HG02759 (cell line): ENCODE data around the gene SUCLG2.
"Not testable (repeated sequence)": the region's sequence is repeated elsewhere in the genome, so short reads cannot be mapped to it uniquely, and the experiment has no call there.

Source experiments
- ATAC-seq: cut with Tn5 transposase; IDR thresholded peaks from one replicate; pipeline ENCODE4 v1.9.1; 2021; ENCODE audit warnings: mild to moderate bottlenecking, moderate library complexity; ENCODE audit not compliant: unreplicated experiment

SUCLG2 gene

GRCh38 chr3:67610458-67610857 lies 44.0 kb downstream of the SUCLG2 start:
- ATAC-seq: no peak

- ATAC-seq: no peak
Observed at GRCh38 chr3:67609709-67610108, 44.7 kb downstream of the SUCLG2 start.

- ATAC-seq: no peak
Observed at GRCh38 chr3:67608034-67608433, 46.4 kb downstream of the SUCLG2 start.

GRCh38 chr3:67605377-67605776 lies 49.0 kb downstream of the SUCLG2 start:
- ATAC-seq: no peak

DNA sequence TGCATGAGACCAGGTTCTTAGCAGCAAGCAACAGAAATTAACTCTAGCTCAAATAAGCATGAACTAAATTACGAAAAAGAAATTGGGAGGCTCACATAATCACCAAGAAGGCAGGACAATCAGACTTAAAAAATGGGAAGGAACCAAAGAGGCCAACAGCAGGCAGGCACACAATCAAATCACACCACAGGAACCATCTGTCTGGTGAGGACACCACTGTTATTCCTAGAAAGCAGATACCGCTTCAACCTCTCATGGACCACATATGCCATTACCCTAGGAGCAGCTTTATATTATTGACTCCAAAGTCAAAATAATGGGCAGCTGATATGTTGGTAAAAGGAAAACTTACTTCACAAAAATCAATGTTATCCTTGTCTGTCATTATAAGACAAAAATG lies 51.6 kb downstream of the SUCLG2 start:
- no peak for ATAC-seq

DNA sequence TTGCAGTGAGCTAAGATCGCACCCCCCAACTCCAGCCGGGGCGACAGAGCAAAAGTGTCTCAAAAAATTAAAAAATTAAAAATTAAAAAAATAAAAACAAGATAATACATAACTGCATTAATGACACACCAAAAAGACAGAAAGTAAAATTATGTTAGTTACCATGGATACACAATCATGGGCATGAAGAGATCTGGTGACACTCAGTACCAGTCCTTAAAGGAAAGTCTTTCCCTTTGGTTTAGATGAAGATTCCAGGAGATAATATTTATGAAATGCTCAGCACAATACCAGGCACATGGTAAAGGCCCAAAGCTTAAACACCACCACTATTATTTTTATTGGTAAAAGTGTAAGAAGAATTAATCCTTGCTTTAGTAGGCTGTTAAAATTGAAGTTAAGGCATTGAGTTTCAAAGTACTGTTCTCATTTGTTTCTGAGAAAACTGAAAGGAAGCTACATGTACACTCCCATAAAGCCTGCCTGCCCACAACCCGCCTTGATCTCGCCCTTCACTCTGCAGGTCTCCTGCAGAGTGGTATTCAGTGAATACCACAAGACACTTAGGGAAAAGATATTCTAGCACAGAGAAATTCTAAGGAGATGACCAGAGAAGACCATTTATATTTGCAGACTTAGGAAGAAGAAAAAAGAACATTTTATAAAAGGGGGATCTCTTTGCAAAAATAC lies 52.3 kb downstream of the SUCLG2 start:
- no peak for ATAC-seq

DNA sequence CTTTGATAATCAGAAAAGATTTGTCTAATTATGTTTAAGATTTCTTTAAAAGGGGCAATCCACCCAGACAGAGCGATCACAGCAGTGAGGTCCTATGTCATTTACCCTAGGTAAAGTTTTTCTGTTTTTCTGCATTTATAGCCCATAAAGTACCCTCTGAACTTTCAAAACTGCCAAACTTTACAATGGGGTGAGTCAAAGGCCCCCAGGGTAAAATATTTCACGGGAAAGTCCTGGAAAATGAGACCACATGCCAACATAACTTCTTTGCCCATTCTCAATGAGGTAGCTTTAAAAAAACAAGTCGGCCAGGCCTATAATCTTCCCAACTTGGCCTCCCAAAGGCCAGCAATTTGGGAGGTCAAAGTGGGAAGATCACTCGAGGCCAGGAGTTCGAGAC lies 53.0 kb downstream of the SUCLG2 start:
- no peak for ATAC-seq

- ATAC-seq: no peak
Observed at GRCh38 chr3:67599821-67600220, 54.6 kb downstream of the SUCLG2 start.

- ATAC-seq: no peak
Observed at GRCh38 chr3:67598814-67599556, 55.4 kb downstream of the SUCLG2 start.

GRCh38 chr3:67595424-67595823 lies 59.0 kb downstream of the SUCLG2 start:
- no peak for ATAC-seq

GRCh38 chr3:67593761-67594234 lies 60.6 kb downstream of the SUCLG2 start:
- no peak for ATAC-seq

DNA sequence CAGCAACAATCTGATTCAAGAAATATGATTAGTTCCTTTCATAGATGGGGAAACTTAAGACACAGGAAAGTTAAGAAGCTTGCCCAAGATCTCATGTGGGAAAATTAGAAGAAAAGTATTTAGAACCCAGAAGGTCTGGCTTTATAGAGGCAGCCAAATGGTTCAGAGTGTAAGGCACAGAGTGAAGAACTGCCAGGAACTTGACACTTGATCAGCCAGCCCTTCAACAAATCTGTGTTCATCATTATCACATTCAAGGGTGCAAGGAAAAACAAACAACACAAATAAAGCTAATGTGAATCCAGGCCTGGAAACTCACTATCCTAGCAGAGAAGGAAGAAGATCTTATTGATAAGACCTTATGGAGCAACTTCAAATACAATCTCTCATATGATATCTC lies 62.4 kb downstream of the SUCLG2 start:
- no peak for ATAC-seq

DNA sequence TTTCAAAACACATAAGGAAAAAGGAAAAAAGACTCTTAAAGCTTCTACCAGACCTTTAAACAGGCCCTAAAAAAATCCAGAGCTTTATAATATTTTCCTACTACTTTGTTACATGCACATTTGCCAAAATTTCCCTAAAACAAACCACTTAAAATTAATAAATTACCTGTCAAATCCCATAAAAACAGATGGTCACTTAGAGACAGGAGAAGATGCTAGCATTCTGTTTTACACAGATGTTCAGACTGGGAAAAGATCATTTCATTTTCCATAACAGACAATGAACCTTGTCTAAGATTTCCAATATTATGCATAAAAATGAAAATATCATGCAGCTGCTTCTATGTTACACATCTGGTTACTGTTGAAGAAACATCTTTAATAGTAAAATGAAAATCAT lies 66.6 kb downstream of the SUCLG2 start:
- no peak for ATAC-seq

DNA sequence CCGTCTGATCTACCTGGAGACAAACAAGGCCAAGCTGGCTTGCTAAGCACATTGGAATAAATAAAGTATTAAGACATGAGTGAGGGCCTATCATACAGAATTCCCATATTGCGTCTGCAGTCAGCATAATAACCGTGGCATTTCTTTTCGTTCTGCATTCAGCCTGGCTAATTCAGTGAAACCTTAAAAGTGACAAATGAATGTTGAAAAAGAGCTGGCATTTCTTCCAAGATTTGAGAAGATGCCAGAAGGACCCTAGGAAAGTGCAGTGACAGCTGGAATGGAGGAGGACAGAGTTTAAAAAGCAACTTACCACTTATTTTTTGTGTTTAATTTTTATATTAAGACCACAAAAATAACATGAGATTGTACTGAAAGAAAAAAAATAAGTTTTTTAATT lies 67.1 kb downstream of the SUCLG2 start:
- no peak for ATAC-seq

GRCh38 chr3:67584608-67585007 lies 69.8 kb downstream of the SUCLG2 start:
- ATAC-seq: not testable (repeated sequence)

- no peak for ATAC-seq
Observed at GRCh38 chr3:67580430-67581000, 73.9 kb downstream of the SUCLG2 start.

DNA sequence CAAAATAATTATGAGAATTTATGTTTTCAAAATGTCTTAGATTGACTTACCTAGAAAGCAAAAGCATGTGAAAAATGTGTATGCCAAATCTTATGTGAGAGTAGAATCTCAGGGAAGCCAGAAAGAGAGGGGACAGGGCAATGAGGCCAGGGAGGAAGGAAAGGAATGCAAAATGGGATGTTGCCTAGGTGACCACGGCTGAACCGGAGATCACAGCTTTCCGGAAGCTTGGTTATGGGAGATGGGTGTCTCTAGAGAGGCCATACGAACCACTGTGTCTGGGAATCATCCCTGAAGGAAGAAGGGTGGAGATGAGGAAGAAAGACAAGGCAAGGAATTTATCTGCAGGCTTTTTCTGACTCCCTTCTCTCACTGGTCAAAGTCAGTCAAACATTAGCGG lies 76.0 kb downstream of the SUCLG2 start:
- no peak for ATAC-seq

- ATAC-seq: no peak
Observed at GRCh38 chr3:67576441-67576840, 78.0 kb downstream of the SUCLG2 start.

GRCh38 chr3:67569324-67569723 lies 85.1 kb downstream of the SUCLG2 start:
- ATAC-seq: no peak

DNA sequence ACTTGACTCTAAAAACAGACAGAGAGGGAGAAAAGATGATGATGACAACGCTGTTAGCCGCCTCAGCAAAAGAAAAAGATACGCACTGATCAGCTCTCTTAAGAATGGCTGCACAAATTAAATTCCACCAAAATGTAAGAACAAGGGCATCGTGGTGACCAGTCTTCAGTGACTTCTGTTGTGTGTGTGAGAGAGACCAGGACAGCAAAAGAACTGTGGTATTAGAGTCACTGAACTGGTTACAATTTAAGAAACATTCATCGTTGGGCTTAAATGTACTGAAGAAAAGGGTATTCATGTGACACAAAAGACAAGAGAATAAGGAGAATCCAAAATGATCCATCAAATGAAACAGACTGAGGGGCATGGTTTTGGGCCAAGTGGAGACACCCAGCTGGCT lies 86.5 kb downstream of the SUCLG2 start:
- no peak for ATAC-seq

GRCh38 chr3:67564973-67565372 lies 89.4 kb downstream of the SUCLG2 start:
- ATAC-seq: no peak

- no peak for ATAC-seq
Observed at GRCh38 chr3:67564008-67564407, 90.4 kb downstream of the SUCLG2 start.
